Peyer's patch (tissue), 4 donors: Measurements from ENCODE around the gene ERICH6. TPM values are rescaled to one million over a fixed set of nuclear protein-coding genes. Genes with fewer than 3 reads are reported as not detected.

Source experiments
- DNase-seq, 3 donors: peaks; one replicate each; pipeline ENCODE4 v3.0.0-alpha.2; 2017 to 2019
- H3K27ac ChIP-seq, 4 donors: fragments of 200-600 bp; sonication (generic); one replicate each; pipeline ENCODE4 v1.5.1; 2016 to 2019
- H3K27me3 ChIP-seq, 2 donors: fragments of 200-600 bp; sonication (generic); one replicate each; pipeline ENCODE4 v1.5.1; 2019
- H3K36me3 ChIP-seq, 3 donors: fragments of 200-600 bp; sonication (generic); one replicate each; pipeline ENCODE4 v1.5.1; 2016 to 2019
- H3K4me1 ChIP-seq, 4 donors: fragments of 200-600 bp; sonication (generic); one replicate each; pipeline ENCODE4 v1.5.1; 2016 to 2019
- H3K4me3 ChIP-seq, 4 donors: fragments of 200-600 bp; sonication (generic); 1 replicate in 3 of 4; 2 replicates in 1 of 4; pipeline ENCODE4 v1.5.1; 2016 to 2019; ENCODE audit warnings: mild to moderate bottlenecking in 1 of 4
- H3K9me3 ChIP-seq, 4 donors: fragments of 200-600 bp; sonication (generic); one replicate each; pipeline ENCODE4 v1.5.1; 2016 to 2019; ENCODE audit warnings: mild to moderate bottlenecking in 1 of 4
- POLR2A ChIP-seq, 2 donors: fragments of 450-650 bp; IDR thresholded peaks; one replicate each; pipeline ENCODE4 v1.5.1; 2017; ENCODE audit warnings: antibody characterized with exemption in 2 of 2, mild to moderate bottlenecking in 2 of 2, moderate library complexity in 2 of 2
- total RNA-seq, 4 donors: library from RNA; depleted of rRNA; stranded (reverse); fragments of >200 nt; gene quantifications; one replicate each; pipeline ENCODE4 v1.1.0, GENCODE V29; 2016
- TF ChIP-seq, protein P1 (sequence below), 6 experiments: fragments of 450-650 bp in 4 of 6; fragments of 200-600 bp in 2 of 6; sonication (generic) in 1 of 6; IDR thresholded peaks; one replicate each; pipeline ENCODE4 v1.5.1; 2017 to 2019; ENCODE audit warnings: antibody characterized with exemption in 6 of 6, mild to moderate bottlenecking in 3 of 6, moderate library complexity in 1 of 6

The ERICH6 gene
- total RNA-seq, 4 donors from 2014 or later = not detected

GRCh38 chr3:150673966-150674365 is 29.8 kb downstream of the ERICH6 start:
- H3K27me3 ChIP-seq = no peaks in the 10 kb centered on the region
- TF ChIP-seq, protein P1, sequence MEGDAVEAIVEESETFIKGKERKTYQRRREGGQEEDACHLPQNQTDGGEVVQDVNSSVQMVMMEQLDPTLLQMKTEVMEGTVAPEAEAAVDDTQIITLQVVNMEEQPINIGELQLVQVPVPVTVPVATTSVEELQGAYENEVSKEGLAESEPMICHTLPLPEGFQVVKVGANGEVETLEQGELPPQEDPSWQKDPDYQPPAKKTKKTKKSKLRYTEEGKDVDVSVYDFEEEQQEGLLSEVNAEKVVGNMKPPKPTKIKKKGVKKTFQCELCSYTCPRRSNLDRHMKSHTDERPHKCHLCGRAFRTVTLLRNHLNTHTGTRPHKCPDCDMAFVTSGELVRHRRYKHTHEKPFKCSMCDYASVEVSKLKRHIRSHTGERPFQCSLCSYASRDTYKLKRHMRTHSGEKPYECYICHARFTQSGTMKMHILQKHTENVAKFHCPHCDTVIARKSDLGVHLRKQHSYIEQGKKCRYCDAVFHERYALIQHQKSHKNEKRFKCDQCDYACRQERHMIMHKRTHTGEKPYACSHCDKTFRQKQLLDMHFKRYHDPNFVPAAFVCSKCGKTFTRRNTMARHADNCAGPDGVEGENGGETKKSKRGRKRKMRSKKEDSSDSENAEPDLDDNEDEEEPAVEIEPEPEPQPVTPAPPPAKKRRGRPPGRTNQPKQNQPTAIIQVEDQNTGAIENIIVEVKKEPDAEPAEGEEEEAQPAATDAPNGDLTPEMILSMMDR (IDR thresholded peaks at IDR 0.05) = no peak
- no peak for TF ChIP-seq POLR2A (IDR thresholded peaks at IDR 0.05)
- peaks cover 0 to 8% (median 0%) of the 10 kb centered on the region in 4 donors for H3K9me3 ChIP-seq
- no peaks in the 10 kb centered on the region for H3K36me3 ChIP-seq
- H3K4me3 ChIP-seq = no peak overlapping the region
- no peak for DNase-seq
- H3K27ac ChIP-seq = no peak overlapping the region
- no peaks in the 10 kb centered on the region for H3K4me1 ChIP-seq

- no peaks in the 10 kb centered on the region for H3K36me3 ChIP-seq
- no peak for TF ChIP-seq POLR2A (IDR thresholded peaks at IDR 0.05)
- TF ChIP-seq, protein P1 (IDR thresholded peaks at IDR 0.05) = no peak
- H3K9me3 ChIP-seq = no peaks in the 10 kb centered on the region
Measured at GRCh38 chr3:150666167-150666566, 37.6 kb downstream of the ERICH6 start.

GRCh38 chr3:150663461-150663860 is 40.3 kb downstream of the ERICH6 start:
- no peaks in the 10 kb centered on the region for H3K9me3 ChIP-seq
- DNase-seq = no peak
- H3K4me1 ChIP-seq = no peaks in the 10 kb centered on the region
- H3K36me3 ChIP-seq = no peaks in the 10 kb centered on the region
- H3K4me3 ChIP-seq = no peak overlapping the region
- no peaks in the 10 kb centered on the region for H3K27me3 ChIP-seq
- no peak overlapping the region for H3K27ac ChIP-seq
- TF ChIP-seq, protein P1 (IDR thresholded peaks at IDR 0.05) = no peak
- TF ChIP-seq POLR2A (IDR thresholded peaks at IDR 0.05) = no peak

More at GRCh38 chr3:150666167-150666566, 37.6 kb downstream of the ERICH6 start:
- Histone ChIP-seq H3K4me3 (no peak overlapping the region), H3K27me3 (no peaks in the 10 kb centered on the region), H3K27ac (no peak overlapping the region), H3K4me1 (no peaks in the 10 kb centered on the region)
- DNase-seq = peak in 1 of 3 donors; percentile 51

DNA sequence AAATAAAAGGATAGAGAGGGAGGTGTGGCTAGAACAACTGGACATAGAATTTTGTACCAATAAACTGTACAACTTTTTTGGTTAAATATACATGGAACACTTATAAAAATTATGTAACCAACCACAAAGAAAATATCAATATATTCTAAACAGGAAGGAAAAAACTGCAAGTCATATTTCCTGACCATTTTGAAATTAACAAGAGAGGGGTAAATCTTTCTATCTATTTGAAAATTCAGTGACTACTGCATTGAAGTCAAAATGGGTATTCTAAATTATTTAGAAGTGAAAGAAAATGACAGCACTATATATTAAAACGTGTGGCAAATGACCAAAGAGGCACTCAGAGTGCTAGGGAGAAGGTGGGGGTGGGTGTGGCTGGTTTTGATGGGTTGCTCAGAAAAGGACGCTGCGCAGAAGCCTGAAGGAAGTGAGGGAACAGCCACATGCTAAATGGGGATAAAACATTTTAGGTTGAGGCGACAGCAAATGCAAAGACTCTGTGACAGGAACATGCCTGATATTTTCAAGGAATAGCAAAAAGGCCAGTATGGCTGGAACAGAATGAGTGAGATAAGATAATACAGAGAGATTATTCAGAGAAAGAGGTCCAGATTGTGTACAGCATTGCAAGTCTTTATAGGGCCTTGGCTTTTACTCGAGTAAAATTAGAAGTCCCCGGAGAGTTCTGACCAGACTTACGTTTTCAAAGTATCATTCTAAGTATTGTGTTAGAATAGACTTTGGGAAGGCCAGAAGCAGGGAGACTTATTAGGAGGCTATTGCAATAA is 41.1 kb downstream of the ERICH6 start:
- Histone ChIP-seq H3K4me3 (no peak overlapping the region), H3K27ac (no peak overlapping the region), H3K27me3 (no peaks in the 10 kb centered on the region), H3K36me3 (no peaks in the 10 kb centered on the region), H3K4me1 (no peaks in the 10 kb centered on the region), H3K9me3 (no peaks in the 10 kb centered on the region)
- no peak for DNase-seq
- TF ChIP-seq POLR2A (IDR thresholded peaks at IDR 0.05) = no peak
- TF ChIP-seq, protein P1 (IDR thresholded peaks at IDR 0.05) = no peak

- no peak for TF ChIP-seq POLR2A (IDR thresholded peaks at IDR 0.05)
- TF ChIP-seq, protein P1 (IDR thresholded peaks at IDR 0.05) = no peak
- no peaks in the 10 kb centered on the region for H3K4me1 ChIP-seq
- no peak overlapping the region for H3K27ac ChIP-seq
- no peaks in the 10 kb centered on the region for H3K9me3 ChIP-seq
- no peak overlapping the region for H3K4me3 ChIP-seq
- H3K27me3 ChIP-seq = no peaks in the 10 kb centered on the region
- no peaks in the 10 kb centered on the region for H3K36me3 ChIP-seq
- DNase-seq = no peak
Measured at GRCh38 chr3:150656316-150656715, 47.4 kb downstream of the ERICH6 start.
